ENCODE data around the gene CPD. TPM values are rescaled to one million over a fixed set of nuclear protein-coding genes. Genes with fewer than 3 reads are reported as not detected.

The CPD gene
- total RNA-seq, 5 donors from 2014 or later (not counting 1 experiment from before 2014, with no cell fraction given): 18.7 to 38.0 (median 24.1) TPM

DNA sequence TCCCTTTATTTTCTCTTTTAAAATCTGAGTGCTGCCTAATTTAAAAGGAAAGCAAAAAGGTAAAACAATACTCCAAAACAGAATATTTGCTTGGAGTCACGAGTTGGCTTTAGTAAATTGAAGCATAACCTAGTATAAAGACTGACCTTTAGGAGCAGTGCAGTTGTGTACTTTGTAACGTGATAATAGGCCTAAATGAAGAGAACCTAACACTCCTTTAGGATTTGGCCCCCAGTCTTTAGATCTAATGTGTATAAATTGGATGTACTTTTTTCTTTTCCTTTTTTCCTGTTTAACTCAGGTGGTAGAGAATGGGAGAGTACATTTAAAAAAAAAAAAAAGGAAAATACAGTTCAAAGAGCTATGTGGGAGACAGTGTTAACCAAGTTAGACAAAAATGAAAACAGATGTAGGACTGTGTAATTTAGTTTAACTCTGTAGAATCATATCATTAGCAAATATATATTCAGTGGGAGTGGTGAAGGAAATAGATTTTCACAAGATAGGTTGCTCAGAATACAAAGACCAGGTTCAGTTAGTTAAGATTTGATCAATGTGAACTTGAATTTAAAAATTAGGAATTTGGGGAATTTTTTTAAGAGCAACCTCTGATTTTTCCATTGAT is 16.8 kb downstream of the CPD start:
- POLR2A ChIA-PET: interaction anchor here in 1 of 2 donors (0.6 kb wide), 1 partner anchor 214 kb away, joined by 9 read pairs; no protein-coding TSS in a partner anchor
- no CpG with 5 or more reads among the region's 2 CpGs for WGBS (ENCODE audit: insufficient coverage)
- H3K27ac Mint-ChIP-seq: no peak overlapping the region

DNA sequence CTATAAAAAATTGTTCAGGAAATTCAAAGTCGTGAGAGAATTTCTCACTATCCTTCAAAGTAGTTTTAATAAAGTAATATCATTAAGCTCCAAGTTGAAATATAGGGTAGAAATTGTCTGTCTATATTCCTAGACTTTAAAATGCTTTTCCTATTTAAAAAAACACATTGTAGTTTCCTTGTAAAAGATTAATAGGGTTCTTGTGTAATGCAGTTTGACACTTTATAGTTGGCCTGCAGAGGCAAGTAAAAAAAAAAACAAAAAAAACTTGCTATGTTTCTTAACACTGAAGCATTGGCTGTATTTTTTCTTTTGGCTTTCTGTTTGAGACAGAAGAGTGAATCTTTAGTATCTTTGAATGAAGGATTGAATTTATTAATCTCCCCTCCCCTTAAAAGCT is 17.4 kb downstream of the CPD start:
- Histone ChIP-seq H3K9me3 (no peaks in the 10 kb centered on the region), H3K4me1 (ENCODE audit: control insufficient read depth in 1 of 2, extremely low read depth in 1 of 2, insufficient read depth in 2 of 2, low read length in 2 of 2) (no peaks in the 10 kb centered on the region), H3K4me3 (ENCODE audit: control insufficient read depth in 1 of 2, extremely low read depth in 1 of 2, low read length in 1 of 2) (no peak overlapping the region), H3K36me3 (ENCODE audit: control insufficient read depth in 2 of 2, extremely low read depth in 1 of 2, insufficient read depth in 1 of 2, low read length in 1 of 2) (peaks cover 0 to 3% of the 10 kb centered on the region in 2 donors), H3K27ac (ENCODE audit: low read length) (no peak overlapping the region), H3K27me3 (replicated peaks in 1 of 2; ENCODE audit: control insufficient read depth in 2 of 2, extremely low read depth in 1 of 2, insufficient read depth in 2 of 2, low read length in 1 of 2) (no peaks in the 10 kb centered on the region)
- H3K27ac Mint-ChIP-seq: no peak overlapping the region
- ATAC-seq (replicated peaks in 1 of 4) (no peak), DNase-seq (no peak)
- ChIA-PET CTCF (no interaction called here), POLR2A (no interaction called here)
- H3K9me3 Mint-ChIP-seq: no peaks in the 10 kb centered on the region
- H3K36me3 Mint-ChIP-seq: peaks cover 24% of the 10 kb centered on the region
- no peaks in the 10 kb centered on the region for H3K27me3 Mint-ChIP-seq
- no peak overlapping the region for H3K4me3 Mint-ChIP-seq
- H3K4me1 Mint-ChIP-seq: peaks cover 17 to 30% (median 23%) of the 10 kb centered on the region in 3 donors
- WGBS (ENCODE audit: insufficient coverage): no CpG with 5 or more reads among the region's 1 CpG

More for the DNA sequence above, 16.8 kb downstream of the CPD start:
- peaks cover 16 to 27% (median 23%) of the 10 kb centered on the region in 3 donors for H3K4me1 Mint-ChIP-seq
- no peaks in the 10 kb centered on the region for H3K9me3 Mint-ChIP-seq
- Histone ChIP-seq H3K27me3 (replicated peaks in 1 of 2; ENCODE audit: control insufficient read depth in 2 of 2, extremely low read depth in 1 of 2, insufficient read depth in 2 of 2, low read length in 1 of 2) (no peaks in the 10 kb centered on the region), H3K27ac (ENCODE audit: low read length) (no peak overlapping the region), H3K36me3 (ENCODE audit: control insufficient read depth in 2 of 2, extremely low read depth in 1 of 2, insufficient read depth in 1 of 2, low read length in 1 of 2) (peaks cover under 1 to 6% of the 10 kb centered on the region in 2 donors), H3K4me1 (ENCODE audit: control insufficient read depth in 1 of 2, extremely low read depth in 1 of 2, insufficient read depth in 2 of 2, low read length in 2 of 2) (no peaks in the 10 kb centered on the region), H3K9me3 (no peaks in the 10 kb centered on the region), H3K4me3 (ENCODE audit: control insufficient read depth in 1 of 2, extremely low read depth in 1 of 2, low read length in 1 of 2) (no peak overlapping the region)
- no peak for DNase-seq
- peaks cover 24% of the 10 kb centered on the region for H3K36me3 Mint-ChIP-seq
- no peak for ATAC-seq (replicated peaks in 1 of 4)
- H3K4me3 Mint-ChIP-seq: no peak overlapping the region
- H3K27me3 Mint-ChIP-seq: no peaks in the 10 kb centered on the region
- CTCF ChIA-PET: no interaction called here

DNA sequence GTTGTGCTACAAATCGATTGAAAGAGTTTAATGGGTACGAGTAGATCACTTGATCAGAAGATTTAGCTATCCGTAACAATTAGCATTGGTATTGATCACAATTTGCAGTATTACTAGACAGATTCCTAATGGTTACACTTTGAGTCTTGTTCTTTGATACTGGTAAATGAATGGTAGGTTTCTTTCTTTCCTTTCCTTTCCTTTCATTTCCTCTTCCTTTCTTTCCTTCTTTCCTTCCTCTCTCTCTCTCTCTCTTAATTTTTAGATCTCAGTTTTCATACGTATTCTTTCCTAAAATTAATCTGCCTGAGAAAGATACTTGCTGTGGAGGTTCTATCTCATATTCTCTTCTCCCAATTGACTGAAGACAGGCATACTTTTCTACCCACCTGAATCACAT is 17.9 kb downstream of the CPD start:
- ATAC-seq (replicated peaks in 1 of 4): no peak
- Histone ChIP-seq H3K36me3 (ENCODE audit: control insufficient read depth in 2 of 2, extremely low read depth in 1 of 2, insufficient read depth in 1 of 2, low read length in 1 of 2) (peaks cover 0 to 3% of the 10 kb centered on the region in 2 donors), H3K9me3 (no peaks in the 10 kb centered on the region), H3K4me1 (ENCODE audit: control insufficient read depth in 1 of 2, extremely low read depth in 1 of 2, insufficient read depth in 2 of 2, low read length in 2 of 2) (no peaks in the 10 kb centered on the region), H3K27ac (ENCODE audit: low read length) (no peak overlapping the region), H3K27me3 (replicated peaks in 1 of 2; ENCODE audit: control insufficient read depth in 2 of 2, extremely low read depth in 1 of 2, insufficient read depth in 2 of 2, low read length in 1 of 2) (no peaks in the 10 kb centered on the region), H3K4me3 (ENCODE audit: control insufficient read depth in 1 of 2, extremely low read depth in 1 of 2, low read length in 1 of 2) (no peak overlapping the region)
- H3K4me1 Mint-ChIP-seq: peaks cover 22 to 30% (median 23%) of the 10 kb centered on the region in 3 donors
- no peaks in the 10 kb centered on the region for H3K27me3 Mint-ChIP-seq
- H3K36me3 Mint-ChIP-seq: peaks cover 24% of the 10 kb centered on the region
- no CpG with 5 or more reads among the region's 4 CpGs for WGBS (ENCODE audit: insufficient coverage)
- no peaks in the 10 kb centered on the region for H3K9me3 Mint-ChIP-seq
- no peak for DNase-seq
- POLR2A ChIA-PET: no interaction called here
- H3K4me3 Mint-ChIP-seq: no peak overlapping the region
- CTCF ChIA-PET: no interaction called here
- no peak overlapping the region for H3K27ac Mint-ChIP-seq

DNA sequence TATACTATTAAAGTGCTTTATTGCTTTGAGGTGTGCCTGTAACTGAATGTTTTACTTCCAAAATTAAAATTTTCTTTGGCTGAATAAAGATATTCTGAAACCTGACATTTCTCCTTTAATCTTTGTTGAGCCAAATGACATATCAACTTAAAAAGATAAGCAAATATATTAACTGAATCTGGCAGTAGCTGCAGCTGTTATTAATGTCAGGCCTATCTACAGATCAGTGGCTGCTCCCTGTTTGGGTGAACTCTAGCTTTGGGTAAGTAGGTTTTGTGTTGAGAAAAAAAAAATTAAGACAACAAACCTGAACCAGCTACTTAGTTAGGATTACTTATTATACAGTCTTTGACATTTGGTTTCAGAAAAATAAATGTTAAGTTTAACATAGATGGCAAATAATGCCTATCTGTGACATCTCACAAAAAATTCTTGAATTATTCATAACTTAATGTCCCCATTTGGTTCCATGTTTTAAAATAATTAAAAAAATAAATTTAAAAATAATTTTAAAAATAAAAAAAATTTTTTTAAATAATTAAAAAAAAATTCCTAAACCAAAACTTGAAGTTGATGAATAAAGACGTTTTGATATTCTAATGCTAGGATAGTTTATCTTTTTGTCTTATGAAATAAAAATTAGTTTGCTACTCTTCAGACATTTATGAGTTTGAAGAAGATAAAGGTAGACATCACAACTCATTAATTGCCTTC is 19.8 kb downstream of the CPD start:
- ChIA-PET POLR2A (no interaction called here), CTCF (no interaction called here)
- WGBS (ENCODE audit: insufficient coverage): no CpG with 5 or more reads among the region's 1 CpG
- Mint-ChIP-seq H3K9me3 (peaks cover 0 to 5% (median 1%) of the 10 kb centered on the region in 3 donors), H3K4me1 (peaks cover 21 to 33% (median 31%) of the 10 kb centered on the region in 3 donors), H3K36me3 (peaks cover 31% of the 10 kb centered on the region), H3K4me3 (no peak overlapping the region), H3K27ac (no peak overlapping the region), H3K27me3 (no peaks in the 10 kb centered on the region)
- H3K27me3 ChIP-seq (replicated peaks in 1 of 2; ENCODE audit: control insufficient read depth in 2 of 2, extremely low read depth in 1 of 2, insufficient read depth in 2 of 2, low read length in 1 of 2): no peaks in the 10 kb centered on the region
- H3K27ac ChIP-seq (ENCODE audit: low read length): no peak overlapping the region
- peaks cover 0 to 3% of the 10 kb centered on the region in 2 donors for H3K36me3 ChIP-seq (ENCODE audit: control insufficient read depth in 2 of 2, extremely low read depth in 1 of 2, insufficient read depth in 1 of 2, low read length in 1 of 2)
- no peaks in the 10 kb centered on the region for H3K4me1 ChIP-seq (ENCODE audit: control insufficient read depth in 1 of 2, extremely low read depth in 1 of 2, insufficient read depth in 2 of 2, low read length in 2 of 2)
- no peak for DNase-seq
- ATAC-seq (replicated peaks in 1 of 4): no peak
- H3K9me3 ChIP-seq: no peaks in the 10 kb centered on the region
- no peak overlapping the region for H3K4me3 ChIP-seq (ENCODE audit: control insufficient read depth in 1 of 2, extremely low read depth in 1 of 2, low read length in 1 of 2)

DNA sequence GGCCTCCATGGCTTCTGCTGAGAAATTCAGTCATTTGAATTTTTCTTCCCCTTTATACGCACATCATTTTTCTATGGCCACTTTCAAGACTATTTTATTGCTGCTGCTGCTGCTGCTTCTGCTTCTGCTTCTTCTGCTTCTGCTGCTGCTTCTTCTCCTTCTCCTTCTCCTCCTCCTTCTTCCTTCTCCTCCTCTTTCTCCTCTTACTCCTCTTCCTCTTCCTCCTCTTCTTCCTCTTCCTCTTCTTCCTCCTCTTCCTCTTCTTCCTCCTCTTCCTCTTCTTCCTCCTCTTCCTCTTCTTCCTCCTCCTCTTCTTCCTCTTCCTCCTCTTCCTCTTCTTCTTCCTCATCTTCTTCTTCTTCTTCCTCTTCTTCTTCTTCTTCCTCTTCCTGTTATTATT is 22.4 kb downstream of the CPD start:
- Histone ChIP-seq H3K36me3 (ENCODE audit: control insufficient read depth in 2 of 2, extremely low read depth in 1 of 2, insufficient read depth in 1 of 2, low read length in 1 of 2) (peaks cover 0 to 3% of the 10 kb centered on the region in 2 donors), H3K27ac (ENCODE audit: low read length) (no peak overlapping the region), H3K4me3 (ENCODE audit: control insufficient read depth in 1 of 2, extremely low read depth in 1 of 2, low read length in 1 of 2) (no peak overlapping the region), H3K9me3 (no peaks in the 10 kb centered on the region), H3K27me3 (replicated peaks in 1 of 2; ENCODE audit: control insufficient read depth in 2 of 2, extremely low read depth in 1 of 2, insufficient read depth in 2 of 2, low read length in 1 of 2) (no peaks in the 10 kb centered on the region), H3K4me1 (ENCODE audit: control insufficient read depth in 1 of 2, extremely low read depth in 1 of 2, insufficient read depth in 2 of 2, low read length in 2 of 2) (no peaks in the 10 kb centered on the region)
- POLR2A ChIA-PET: interaction anchor here in 1 of 2 donors (0.5 to 0.7 kb wide), 3 partner anchors 73 to 1805 kb away, joined by 3 to 5 read pairs (median 4); no protein-coding TSS in a partner anchor
- ATAC-seq (replicated peaks in 1 of 4): no peak
- no peak overlapping the region for H3K27ac Mint-ChIP-seq
- WGBS (ENCODE audit: insufficient coverage): 87% methylated on average over 1 of the region's 1 CpG
- DNase-seq: no peak
- H3K4me3 Mint-ChIP-seq: no peak overlapping the region
- H3K9me3 Mint-ChIP-seq: peaks cover 0 to 8% (median 4%) of the 10 kb centered on the region in 3 donors
- CTCF ChIA-PET: interaction anchor here in 1 of 2 donors (0.6 kb wide), 1 partner anchor 65 kb away, joined by 5 read pairs; no protein-coding TSS in a partner anchor
- H3K27me3 Mint-ChIP-seq: no peaks in the 10 kb centered on the region
- H3K4me1 Mint-ChIP-seq: peaks cover 17 to 37% (median 22%) of the 10 kb centered on the region in 3 donors
- peaks cover 27% of the 10 kb centered on the region for H3K36me3 Mint-ChIP-seq

DNA sequence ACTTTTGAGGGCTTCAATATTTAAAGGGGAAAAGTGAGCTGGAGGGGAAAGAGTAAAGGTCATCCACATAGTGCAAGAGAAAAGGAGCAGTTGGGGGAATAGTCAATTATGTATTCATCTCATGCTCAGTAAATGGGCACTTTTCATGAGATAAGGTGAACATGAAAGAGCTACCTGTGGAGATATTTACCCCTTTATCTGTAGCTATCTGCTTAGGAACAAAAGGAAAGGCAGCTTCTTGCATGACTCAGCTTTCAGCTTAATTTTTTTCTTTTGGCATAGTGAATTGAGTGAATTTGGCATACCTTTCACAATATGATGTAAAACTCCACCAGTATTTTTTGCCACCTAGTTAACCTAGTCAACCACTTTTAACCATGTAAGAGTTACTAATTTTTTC is 26.4 kb downstream of the CPD start:
- POLR2A ChIA-PET: interaction anchor here in 1 of 2 donors (0.6 kb wide), 1 partner anchor 25 kb away, joined by 3 read pairs; no protein-coding TSS in a partner anchor
- no peak overlapping the region for H3K27ac ChIP-seq (ENCODE audit: low read length)
- Mint-ChIP-seq H3K9me3 (peaks cover 0 to 8% (median 4%) of the 10 kb centered on the region in 3 donors), H3K27me3 (no peaks in the 10 kb centered on the region), H3K4me3 (no peak overlapping the region), H3K27ac (no peak overlapping the region), H3K36me3 (peaks cover 38% of the 10 kb centered on the region), H3K4me1 (peaks cover 32 to 49% (median 36%) of the 10 kb centered on the region in 3 donors)
- H3K36me3 ChIP-seq (ENCODE audit: control insufficient read depth in 2 of 2, extremely low read depth in 1 of 2, insufficient read depth in 1 of 2, low read length in 1 of 2): no peaks in the 10 kb centered on the region
- no peaks in the 10 kb centered on the region for H3K4me1 ChIP-seq (ENCODE audit: control insufficient read depth in 1 of 2, extremely low read depth in 1 of 2, insufficient read depth in 2 of 2, low read length in 2 of 2)
- H3K9me3 ChIP-seq: no peaks in the 10 kb centered on the region
- no peak overlapping the region for H3K4me3 ChIP-seq (ENCODE audit: control insufficient read depth in 1 of 2, extremely low read depth in 1 of 2, low read length in 1 of 2)
- CTCF ChIA-PET: no interaction called here
- no peaks in the 10 kb centered on the region for H3K27me3 ChIP-seq (replicated peaks in 1 of 2; ENCODE audit: control insufficient read depth in 2 of 2, extremely low read depth in 1 of 2, insufficient read depth in 2 of 2, low read length in 1 of 2)
- DNase-seq (no peak), ATAC-seq (replicated peaks in 1 of 4) (no peak)

Data from T-cell (primary cell).